Glutamatergic neuron (in vitro differentiated cells): Measurements from ENCODE around the gene GPNMB. TPM values are rescaled to one million over a fixed set of nuclear protein-coding genes. Genes with fewer than 3 reads are reported as not detected.

Source experiments
- DNase-seq: peaks from one replicate; pipeline ENCODE4 v3.0.0; 2022
- H3K27ac Mint-ChIP-seq: one replicate; pipeline ENCODE4 v1.8.0; 2020; ENCODE audit warnings: mild to moderate bottlenecking, mixed read lengths, inconsistent platforms; ENCODE audit not compliant: unreplicated experiment
- H3K27me3 Mint-ChIP-seq: one replicate; pipeline ENCODE4 v1.8.0; 2020; ENCODE audit warnings: mild to moderate bottlenecking, moderate library complexity, mixed read lengths, inconsistent platforms; ENCODE audit not compliant: unreplicated experiment
- H3K36me3 Mint-ChIP-seq: one replicate; pipeline ENCODE4 v1.8.0; 2020; ENCODE audit warnings: mild to moderate bottlenecking, mixed read lengths, inconsistent platforms; ENCODE audit not compliant: unreplicated experiment
- H3K4me1 Mint-ChIP-seq: one replicate; pipeline ENCODE4 v1.8.0; 2020; ENCODE audit warnings: mild to moderate bottlenecking, low read depth, mixed read lengths, inconsistent platforms; ENCODE audit not compliant: unreplicated experiment
- H3K4me3 Mint-ChIP-seq: one replicate; pipeline ENCODE4 v1.8.0; 2020; ENCODE audit warnings: mild to moderate bottlenecking, mixed read lengths, inconsistent platforms; ENCODE audit not compliant: unreplicated experiment
- H3K9me3 Mint-ChIP-seq: one replicate; pipeline ENCODE4 v1.8.0; 2020; ENCODE audit warnings: mild to moderate bottlenecking, moderate library complexity, mixed read lengths, inconsistent platforms; ENCODE audit not compliant: unreplicated experiment
- total RNA-seq: library from RNA; stranded (reverse); fragmentation: NEBNext Ultra II Directional; extraction: Animal tissue kit (Norgen Biotek cat#: 25700); gene quantifications from one replicate; pipeline ENCODE4 v1.2.1, GENCODE V29; 2021; ENCODE audit not compliant: unreplicated experiment
- TF ChIP-seq, protein P1 (sequence below): fragments of 200-600 bp; sonication (generic); IDR thresholded peaks from one replicate; pipeline ENCODE4 v1.5.0; 2021; ENCODE audit not compliant: partially characterized antibody, unreplicated experiment

The GPNMB gene
- total RNA-seq, 1 donor from 2014 or later: not detected

DNA sequence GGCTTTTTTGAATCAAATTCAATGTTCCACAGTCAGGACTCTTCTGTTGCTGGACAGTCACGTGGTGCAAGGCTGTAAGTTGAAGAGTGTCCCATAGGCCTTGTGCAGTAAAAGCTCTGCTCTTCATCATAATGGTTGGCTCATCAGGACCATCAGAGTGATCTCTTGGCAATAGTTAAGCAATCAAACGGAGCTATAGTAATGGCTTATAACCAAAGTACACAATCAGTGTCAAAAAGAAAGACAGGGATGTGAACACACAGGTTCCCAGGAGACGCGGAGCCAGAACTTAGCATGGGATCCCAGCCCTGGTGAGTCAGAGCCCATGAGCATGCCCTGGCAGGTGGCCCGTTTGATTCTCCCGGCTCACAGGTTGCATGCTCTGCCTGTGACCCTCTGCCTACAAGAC, 10.8 kb upstream of the GPNMB start:
- Mint-ChIP-seq H3K27me3 (no peaks in the 10 kb centered on the region), H3K27ac (no peak overlapping the region), H3K36me3 (no peaks in the 10 kb centered on the region), H3K4me3 (no peak overlapping the region), H3K4me1 (no peaks in the 10 kb centered on the region), H3K9me3 (peaks cover 2% of the 10 kb centered on the region)
- TF ChIP-seq, protein P1, sequence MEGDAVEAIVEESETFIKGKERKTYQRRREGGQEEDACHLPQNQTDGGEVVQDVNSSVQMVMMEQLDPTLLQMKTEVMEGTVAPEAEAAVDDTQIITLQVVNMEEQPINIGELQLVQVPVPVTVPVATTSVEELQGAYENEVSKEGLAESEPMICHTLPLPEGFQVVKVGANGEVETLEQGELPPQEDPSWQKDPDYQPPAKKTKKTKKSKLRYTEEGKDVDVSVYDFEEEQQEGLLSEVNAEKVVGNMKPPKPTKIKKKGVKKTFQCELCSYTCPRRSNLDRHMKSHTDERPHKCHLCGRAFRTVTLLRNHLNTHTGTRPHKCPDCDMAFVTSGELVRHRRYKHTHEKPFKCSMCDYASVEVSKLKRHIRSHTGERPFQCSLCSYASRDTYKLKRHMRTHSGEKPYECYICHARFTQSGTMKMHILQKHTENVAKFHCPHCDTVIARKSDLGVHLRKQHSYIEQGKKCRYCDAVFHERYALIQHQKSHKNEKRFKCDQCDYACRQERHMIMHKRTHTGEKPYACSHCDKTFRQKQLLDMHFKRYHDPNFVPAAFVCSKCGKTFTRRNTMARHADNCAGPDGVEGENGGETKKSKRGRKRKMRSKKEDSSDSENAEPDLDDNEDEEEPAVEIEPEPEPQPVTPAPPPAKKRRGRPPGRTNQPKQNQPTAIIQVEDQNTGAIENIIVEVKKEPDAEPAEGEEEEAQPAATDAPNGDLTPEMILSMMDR: no peak
- DNase-seq: no peak

GRCh38 chr7:23237000-23237399, 9.6 kb upstream of the GPNMB start:
- TF ChIP-seq, protein P1: no peak
- Mint-ChIP-seq H3K36me3 (no peaks in the 10 kb centered on the region), H3K4me1 (no peaks in the 10 kb centered on the region), H3K4me3 (no peak overlapping the region), H3K27ac (no peak overlapping the region), H3K27me3 (no peaks in the 10 kb centered on the region), H3K9me3 (no peaks in the 10 kb centered on the region)
- no peak for DNase-seq

DNA sequence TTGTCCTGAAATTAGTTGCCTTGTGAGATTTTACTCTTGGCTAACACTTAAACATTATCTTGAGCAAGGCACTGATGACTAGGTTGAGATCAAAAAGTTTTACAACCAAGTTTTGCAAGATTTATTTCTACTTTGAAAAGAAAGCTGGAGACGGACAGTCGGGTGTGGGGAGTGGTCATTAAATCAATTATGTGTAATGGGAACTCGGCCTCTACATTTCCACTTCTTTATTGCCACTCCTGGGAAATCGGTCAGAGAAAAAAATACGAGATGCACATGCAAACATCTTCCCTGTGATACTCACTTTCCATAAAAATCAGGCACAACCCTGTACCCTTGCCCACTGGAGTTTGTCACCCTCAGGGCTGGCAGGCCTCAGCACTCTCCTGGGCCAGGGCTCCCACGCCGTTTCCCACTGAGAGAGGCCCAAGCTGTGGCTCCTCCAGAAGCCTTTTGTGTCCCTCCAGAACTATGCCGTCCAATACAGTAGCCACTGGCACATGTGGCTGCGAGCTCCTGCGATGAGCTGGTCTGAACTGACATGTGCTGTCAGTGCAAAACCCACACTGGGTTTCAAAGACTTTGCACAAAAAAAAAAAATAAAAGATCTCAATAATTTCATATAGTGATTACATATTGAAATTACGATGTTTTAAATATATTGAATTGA, 7.5 kb upstream of the GPNMB start:
- TF ChIP-seq, protein P1: no peak

DNA sequence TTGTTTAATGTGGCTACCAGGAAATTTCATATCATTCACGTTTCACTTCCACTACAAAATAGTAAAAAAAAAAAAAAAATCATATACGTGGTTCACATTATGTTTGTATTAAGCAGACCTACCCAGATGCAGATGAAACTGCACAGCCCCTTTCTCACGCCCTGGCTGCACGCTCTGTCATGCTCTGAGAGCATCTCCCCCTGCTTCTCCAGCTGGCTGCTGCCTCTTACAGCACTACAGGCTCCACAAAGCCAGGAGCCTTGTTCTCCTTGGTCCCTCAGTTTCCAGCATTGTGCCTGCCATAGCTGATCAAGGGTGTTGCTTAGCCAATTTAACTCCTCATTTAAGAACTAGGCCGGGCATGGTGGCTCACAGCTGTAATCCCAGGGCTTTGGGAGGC, 6.9 kb upstream of the GPNMB start:
- DNase-seq: no peak
- Mint-ChIP-seq H3K27ac (no peak overlapping the region), H3K9me3 (no peaks in the 10 kb centered on the region), H3K4me1 (no peaks in the 10 kb centered on the region), H3K27me3 (no peaks in the 10 kb centered on the region), H3K36me3 (no peaks in the 10 kb centered on the region), H3K4me3 (no peak overlapping the region)
- TF ChIP-seq, protein P1: no peak

More for the DNA sequence above, 7.5 kb upstream of the GPNMB start:
- no peak for DNase-seq
- Mint-ChIP-seq H3K4me1 (no peaks in the 10 kb centered on the region), H3K27ac (no peak overlapping the region), H3K4me3 (no peak overlapping the region), H3K27me3 (no peaks in the 10 kb centered on the region), H3K36me3 (no peaks in the 10 kb centered on the region), H3K9me3 (no peaks in the 10 kb centered on the region)

DNA sequence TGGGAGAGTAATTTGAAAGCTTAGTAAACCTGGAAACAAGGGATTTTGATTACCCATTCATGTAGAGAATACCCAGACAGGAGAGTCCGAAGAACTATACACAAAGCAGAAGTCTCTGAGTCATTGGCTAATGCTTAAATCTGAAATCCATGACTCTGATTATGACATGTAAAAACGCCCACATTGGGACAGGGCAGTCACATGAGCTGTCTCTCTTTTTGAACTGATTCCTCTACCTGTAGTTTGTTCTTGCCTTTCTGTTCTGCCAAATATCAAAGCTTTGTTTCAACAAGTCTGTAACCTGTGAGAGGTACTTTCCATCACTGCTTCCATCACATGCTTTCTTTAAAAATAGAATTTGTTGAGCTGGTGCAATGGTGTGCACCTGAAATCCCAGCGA, 4.3 kb upstream of the GPNMB start:
- Mint-ChIP-seq H3K27ac (no peak overlapping the region), H3K4me3 (no peak overlapping the region), H3K9me3 (peaks cover 2% of the 10 kb centered on the region), H3K27me3 (peaks cover 4% of the 10 kb centered on the region), H3K36me3 (no peaks in the 10 kb centered on the region), H3K4me1 (no peaks in the 10 kb centered on the region)
- no peak for DNase-seq
- TF ChIP-seq, protein P1: no peak
